ENCODE measurements around the gene GCSH.

Gene GCSH

DNA sequence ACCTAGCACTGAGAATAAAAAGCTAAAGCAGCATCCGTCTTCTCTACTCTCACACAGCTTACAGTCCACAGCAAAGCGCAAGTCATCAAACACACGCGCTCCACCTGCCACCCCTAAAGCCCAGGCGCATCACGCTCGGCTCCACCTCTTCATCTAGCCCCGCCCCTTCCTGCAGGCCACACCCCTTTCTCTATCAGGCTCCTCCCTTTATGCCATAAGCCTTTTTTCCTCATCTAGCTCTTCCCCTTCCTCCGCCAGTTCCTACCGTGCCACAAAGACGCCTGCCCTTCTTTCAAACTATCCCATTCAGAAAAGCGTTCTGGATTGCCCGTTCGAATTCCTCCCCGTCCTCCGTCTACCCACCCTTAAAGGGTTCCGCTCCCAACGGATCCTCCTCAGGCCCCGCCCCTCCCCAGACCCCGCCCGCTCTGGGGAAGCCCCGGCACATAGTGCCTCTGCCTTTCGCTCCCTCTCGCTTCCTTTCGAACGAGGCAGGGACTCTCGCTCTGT is 19.6 kb downstream of the GCSH start:
- TF ChIP-seq, protein P1, sequence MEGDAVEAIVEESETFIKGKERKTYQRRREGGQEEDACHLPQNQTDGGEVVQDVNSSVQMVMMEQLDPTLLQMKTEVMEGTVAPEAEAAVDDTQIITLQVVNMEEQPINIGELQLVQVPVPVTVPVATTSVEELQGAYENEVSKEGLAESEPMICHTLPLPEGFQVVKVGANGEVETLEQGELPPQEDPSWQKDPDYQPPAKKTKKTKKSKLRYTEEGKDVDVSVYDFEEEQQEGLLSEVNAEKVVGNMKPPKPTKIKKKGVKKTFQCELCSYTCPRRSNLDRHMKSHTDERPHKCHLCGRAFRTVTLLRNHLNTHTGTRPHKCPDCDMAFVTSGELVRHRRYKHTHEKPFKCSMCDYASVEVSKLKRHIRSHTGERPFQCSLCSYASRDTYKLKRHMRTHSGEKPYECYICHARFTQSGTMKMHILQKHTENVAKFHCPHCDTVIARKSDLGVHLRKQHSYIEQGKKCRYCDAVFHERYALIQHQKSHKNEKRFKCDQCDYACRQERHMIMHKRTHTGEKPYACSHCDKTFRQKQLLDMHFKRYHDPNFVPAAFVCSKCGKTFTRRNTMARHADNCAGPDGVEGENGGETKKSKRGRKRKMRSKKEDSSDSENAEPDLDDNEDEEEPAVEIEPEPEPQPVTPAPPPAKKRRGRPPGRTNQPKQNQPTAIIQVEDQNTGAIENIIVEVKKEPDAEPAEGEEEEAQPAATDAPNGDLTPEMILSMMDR (IDR thresholded peaks at IDR 0.05): no peak

DNA sequence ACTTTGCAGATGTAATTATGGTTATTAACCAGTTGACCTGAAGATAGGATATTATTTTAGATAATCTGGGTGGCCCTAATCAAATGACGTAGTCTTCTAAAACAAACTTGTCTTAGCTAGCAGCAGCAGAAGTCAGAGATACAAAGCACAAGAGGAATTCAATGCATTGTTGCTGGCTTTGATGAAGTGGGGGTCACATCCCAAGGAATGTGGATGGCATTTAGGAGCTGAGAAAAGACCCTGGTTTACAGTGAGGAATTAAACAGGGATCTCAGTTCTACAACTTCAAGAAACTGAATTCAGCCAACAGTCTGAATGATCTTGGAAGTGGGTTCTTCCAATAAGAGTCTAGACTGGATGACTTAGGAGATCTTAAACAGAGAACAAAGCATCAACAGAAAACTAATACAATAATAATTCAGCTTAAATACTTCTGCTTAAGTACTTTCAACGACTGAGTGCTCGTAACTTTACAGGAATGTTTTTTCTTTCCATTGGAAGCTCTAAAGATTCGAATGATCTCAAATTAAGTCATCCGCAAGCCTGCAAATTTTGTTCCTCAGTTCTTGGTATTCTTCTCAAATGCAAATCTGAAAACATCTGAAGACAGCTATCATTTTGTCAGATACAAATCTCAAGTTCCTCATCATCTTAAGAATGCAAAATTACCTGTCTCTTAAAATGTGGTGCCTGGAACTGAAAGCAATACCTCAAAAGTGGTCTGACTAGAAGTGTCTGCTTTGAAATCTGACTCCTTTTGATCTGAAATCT is 22.4 kb downstream of the GCSH start:
- TF ChIP-seq, protein P1 (IDR thresholded peaks at IDR 0.05): no peak

DNA sequence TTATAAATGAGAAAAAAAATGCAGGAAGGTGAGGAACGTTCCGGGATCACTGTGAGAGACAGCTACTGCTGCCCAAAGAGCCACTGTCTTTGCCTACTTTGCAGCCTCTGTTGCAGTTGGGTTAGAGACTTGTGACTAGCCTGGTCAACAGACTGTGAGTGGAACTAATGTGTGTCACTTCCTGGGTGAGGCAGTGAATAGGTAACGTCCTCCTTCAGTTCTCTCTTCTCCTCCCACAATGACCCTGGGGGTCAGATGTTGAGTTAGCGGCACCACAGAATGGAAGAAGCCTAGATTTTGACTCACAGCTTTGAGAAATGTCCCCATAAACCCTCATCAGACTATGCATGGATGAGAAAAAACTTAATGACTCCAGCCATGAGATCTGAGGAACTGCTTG is 24.4 kb downstream of the GCSH start:
- TF ChIP-seq, protein P1 (IDR thresholded peaks at IDR 0.05): no peak

DNA sequence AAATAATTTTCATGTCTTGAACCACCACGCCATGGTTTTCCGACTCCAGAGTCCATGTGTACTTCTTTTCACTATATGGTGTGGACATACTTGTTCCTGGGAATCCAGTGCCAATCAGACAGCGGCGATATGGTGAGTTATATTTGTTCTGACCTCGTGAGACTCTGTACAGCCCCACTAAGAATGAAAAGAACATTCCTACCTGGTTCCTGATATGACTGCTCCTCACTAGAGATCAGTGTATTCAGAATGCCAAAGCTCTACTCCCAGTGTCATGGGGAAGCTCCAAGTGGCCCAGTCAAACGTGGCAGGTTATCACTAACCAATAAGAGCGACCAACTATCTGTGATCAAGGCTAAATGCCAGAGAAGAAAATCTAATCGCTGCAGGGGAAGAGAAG is 25.2 kb downstream of the GCSH start:
- TF ChIP-seq, protein P1 (IDR thresholded peaks at IDR 0.05): no peak

DNA sequence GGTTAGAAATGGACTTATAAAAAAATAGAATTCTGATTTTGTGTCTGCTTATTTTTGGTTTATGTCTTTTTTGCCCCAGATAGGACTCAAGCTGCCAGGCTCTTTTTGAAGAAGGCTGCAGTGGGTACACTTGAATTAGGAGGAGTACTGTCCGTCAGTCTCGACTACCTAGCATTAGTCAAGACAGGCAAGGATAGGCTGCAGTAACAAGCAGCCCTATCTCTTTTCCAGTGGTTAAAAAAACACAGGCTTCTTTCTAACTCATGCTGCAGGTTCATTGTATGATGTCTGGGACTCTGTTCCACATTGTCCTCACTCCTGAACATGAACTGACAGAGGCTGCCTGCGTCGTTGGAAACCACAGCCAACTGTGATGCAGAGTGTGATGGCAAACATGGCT is 27.1 kb downstream of the GCSH start:
- TF ChIP-seq, protein P1 (IDR thresholded peaks at IDR 0.05): no peak

DNA sequence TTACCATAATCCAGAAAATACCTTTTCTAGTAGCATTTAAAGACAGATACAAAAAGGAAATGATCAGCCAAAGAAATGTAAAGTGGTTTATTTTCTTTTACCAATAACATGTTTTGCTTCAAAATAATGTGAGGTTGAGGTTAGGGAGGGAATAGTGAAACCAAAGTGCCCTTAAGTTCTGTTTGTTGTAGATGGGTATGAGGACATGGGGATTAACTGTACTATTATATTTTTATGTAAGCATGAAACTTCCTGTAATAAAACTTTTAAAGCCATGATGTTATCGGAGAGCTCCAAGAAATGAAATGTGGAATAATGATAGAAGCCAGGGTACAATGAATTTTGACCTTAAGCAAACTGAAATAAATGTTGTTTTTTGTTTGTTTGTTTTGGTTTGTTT is 29.0 kb downstream of the GCSH start:
- TF ChIP-seq, protein P1 (IDR thresholded peaks at IDR 0.05): no peak

DNA sequence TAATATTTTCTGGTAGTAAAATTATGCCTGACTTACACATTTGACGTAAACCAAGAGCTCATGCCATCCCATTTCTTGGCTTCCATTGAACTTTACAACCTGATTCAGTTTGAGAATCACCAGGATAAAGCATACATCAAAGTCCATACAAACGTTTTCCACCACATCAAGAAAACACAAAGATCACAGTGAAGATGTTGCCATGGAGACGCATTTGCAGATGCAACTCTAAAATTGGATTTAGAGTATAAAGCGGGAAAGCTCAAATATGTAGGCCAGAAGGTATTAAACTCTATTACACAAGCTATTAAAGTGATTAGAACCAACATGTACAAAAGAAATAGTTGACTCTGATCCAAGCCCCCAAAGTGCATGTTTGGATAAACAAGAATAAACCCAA is 29.5 kb downstream of the GCSH start:
- TF ChIP-seq, protein P1 (IDR thresholded peaks at IDR 0.05): no peak
